ENCODE results near the gene TRIM45.

DNA sequence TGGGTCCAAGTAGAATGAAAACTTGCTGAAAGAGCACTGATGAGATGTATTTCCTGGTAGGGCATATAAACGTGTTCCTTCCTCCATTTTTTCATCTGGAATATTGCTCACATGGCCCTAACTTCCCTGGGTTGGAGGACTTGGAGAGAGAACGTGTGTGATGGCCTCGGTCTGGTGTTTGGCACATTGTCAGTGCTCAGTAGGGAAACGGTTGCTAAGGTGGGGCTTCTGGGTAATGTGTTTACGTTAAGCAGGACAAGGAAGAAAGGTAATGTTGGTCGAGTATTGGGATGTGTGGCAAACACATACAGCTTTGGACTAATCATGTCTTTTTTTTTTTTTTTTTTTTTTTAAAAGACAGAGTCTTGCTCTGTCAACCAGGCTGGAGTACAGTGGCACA, 55.2 kb downstream of the TRIM45 start:
- TF ChIP-seq POLR2A (IDR thresholded peaks at IDR 0.05; ENCODE audit: low read depth, low read length) (no peak), POLR2AphosphoS5 (IDR thresholded peaks at IDR 0.05; ENCODE audit: low read depth, low read length) (no peak), TAF1 (IDR thresholded peaks at IDR 0.05; ENCODE audit: borderline replicate concordance, low read depth, low read length) (no peak)
